Right renal cortex interstitium (tissue), 3 donors: Measurements from ENCODE around the gene KCNN1. TPM values are rescaled to one million over a fixed set of nuclear protein-coding genes. Genes with fewer than 3 reads are reported as not detected.
"Not testable (repeated sequence)": the region's sequence is repeated elsewhere in the genome, so short reads cannot be mapped to it uniquely, and the experiment has no call there.

Experiments
- DNase-seq, 3 donors: peaks; one replicate each; pipeline ENCODE4 v3.0.0-alpha.2; 2013; ENCODE audit warnings: low read depth in 3 of 3, low spot score in 2 of 3
- polyA plus RNA-seq, 3 donors: library from polyadenylated mRNA; unstranded; fragments of 120-200 nt; gene quantifications; one replicate each; pipeline ENCODE4 v1.2.1, GENCODE V29; 2013; ENCODE audit not compliant: insufficient read length in 3 of 3

Gene KCNN1
- polyA plus RNA-seq, 3 donors: 3.9 to 6.2 (median 4.2) TPM

- DNase-seq: no peak
Measured at GRCh38 chr19:17967257-17968051, 547 bp downstream of the KCNN1 start.

GRCh38 chr19:17968362-17968761, 1.5 kb downstream of the KCNN1 start:
- DNase-seq: no peak

DNA sequence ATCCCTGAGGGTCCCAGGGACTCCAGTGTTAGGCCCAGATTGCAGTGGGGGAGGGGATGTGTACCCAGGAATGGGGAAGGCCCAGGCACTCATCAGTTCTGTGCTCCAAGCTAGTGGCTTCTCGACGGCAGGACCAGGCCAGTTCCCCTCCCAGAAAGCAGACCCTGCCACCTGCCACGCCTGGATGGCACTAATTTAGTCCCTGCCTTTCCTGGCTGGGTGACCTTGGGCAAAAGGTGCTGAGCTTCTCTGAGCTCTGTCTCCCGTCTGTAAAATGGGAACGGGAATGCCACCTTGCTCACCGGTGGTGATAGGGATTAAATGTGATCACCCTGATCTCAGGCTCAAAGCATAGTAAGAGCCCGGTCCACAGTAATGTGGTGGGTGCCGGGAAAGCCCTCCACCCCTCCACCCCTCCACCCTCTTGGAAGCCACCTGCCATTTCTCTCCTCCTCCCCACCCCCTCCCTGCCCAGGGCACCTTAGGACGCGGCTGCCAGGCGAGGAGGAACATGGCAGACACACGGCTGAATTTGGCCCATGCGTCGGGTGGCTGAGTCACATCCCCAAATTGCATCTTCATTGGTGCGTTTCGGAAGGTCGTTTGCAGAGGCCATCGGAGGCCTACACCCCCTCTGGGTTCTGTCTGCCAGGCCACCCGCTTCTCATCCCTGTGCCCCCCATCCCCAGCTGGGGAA, 2.3 kb downstream of the KCNN1 start:
- DNase-seq: no peak

DNA sequence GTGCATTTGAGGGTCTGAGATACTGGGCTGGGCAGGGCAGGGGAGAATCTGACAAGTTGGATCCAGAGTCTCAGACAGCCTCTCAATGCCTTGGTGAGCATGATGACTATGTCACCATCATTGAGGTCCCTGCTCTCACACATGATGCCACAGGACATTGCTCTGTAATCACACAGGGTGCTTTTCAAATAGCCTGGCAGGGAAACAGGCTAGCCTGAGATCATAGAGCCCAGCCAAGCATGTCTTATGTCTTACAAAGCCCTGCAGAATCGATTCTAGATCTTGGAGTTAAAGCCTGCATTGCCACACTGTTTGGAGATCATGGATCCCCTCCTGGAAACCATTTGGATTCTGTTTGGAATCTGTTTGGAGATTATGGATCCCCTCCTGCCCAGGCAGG, 5.3 kb downstream of the KCNN1 start:
- no peak for DNase-seq

GRCh38 chr19:17973759-17974158, 6.9 kb downstream of the KCNN1 start:
- DNase-seq: no peak

DNA sequence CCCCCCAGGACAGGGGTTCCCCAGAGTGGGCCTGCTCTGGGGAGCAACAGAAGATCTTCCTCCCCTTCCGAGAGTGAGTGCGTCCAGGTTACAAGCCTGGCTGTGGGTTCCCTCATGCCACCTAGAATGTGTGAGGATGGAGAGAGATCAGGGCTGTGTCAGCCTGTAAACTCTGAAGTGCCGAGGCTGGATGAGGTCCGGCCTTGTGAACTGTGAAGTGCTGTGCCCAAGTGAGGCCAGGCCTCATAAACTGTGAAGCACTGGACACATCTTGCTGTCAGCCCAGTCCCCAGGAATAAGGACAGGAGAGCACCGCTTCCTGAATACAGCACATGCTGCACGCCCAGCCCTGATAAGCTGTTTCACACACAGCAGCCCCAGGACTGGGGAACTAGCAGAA, 7.6 kb downstream of the KCNN1 start:
- DNase-seq: no peak

GRCh38 chr19:17975032-17975431, 8.1 kb downstream of the KCNN1 start:
- no peak for DNase-seq

- no peak for DNase-seq
Measured at GRCh38 chr19:17977021-17977420, 10.1 kb downstream of the KCNN1 start.

DNA sequence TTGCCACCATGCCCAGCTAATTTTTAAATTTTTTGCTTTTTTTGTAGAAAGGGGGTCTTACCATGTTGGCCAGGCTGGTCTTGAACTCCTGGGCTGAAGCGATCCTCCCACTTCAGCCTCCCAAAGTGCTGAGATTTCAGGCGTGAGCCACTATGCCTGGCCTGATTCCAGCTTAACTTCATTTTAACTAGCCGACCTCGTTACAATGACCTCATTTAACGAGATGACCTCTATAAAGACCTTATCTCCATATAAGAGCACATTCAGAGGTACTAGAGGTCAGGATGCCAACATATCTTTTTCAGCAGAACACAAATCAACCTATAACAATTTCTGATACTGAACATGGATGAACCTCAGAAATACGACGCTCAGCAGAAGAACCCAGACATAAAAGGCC, 10.6 kb downstream of the KCNN1 start:
- no peak for DNase-seq

GRCh38 chr19:17981611-17982010, 14.7 kb downstream of the KCNN1 start:
- no peak for DNase-seq

DNA sequence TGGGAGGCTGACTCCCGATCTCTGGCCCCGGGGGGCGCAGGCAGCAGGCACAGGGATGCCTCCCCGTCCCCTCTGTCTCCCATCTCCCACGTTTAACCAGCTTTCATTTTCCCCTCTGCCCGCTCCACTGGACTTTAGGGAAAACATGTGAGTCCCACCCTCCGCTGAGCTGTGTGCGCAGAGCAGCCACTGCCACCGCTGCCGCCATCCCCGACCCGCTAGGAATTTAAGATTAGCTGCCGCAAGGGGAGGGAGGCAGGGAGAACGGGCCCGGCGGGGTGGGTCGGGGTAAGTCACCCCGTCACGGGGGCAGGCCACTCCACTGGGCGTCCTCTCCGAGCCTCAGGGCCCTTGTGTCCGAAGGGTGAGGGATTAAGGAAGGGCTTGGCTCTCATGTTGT, 15.5 kb downstream of the KCNN1 start:
- DNase-seq: no peak

DNA sequence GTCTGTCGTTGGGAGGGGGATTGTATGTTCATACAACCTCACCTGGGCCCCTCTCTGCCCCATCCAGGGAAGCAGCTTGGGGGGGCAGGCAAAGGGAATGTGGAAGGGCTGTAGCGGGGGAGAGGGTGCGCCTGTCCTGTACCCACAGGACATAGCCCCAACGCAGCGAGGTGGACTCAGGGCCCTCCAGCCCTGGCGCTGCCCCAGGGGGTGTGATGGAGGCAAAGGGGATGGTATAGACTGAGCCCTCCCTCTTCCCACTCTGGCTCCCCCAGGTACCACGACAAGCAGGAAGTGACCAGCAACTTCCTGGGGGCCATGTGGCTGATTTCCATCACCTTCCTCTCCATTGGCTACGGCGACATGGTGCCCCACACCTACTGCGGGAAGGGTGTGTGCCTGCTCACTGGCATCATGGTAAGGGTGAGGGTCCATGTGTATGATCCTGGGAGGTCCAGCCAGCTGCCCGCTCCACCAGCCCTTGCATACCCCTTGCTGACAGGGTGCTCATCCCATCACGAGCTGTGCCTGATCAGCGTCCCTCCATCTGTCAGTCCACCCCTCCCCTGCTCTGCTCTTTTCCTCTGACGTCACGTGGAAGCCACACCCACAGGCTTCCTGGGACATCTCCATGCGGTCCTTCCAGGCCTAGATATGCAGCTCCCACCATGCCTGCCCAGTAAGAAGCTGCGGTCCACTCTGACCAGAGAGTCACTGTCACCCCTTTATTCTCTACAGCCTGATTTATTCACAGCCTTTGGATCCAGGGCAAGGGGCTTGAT, 18.3 kb downstream of the KCNN1 start:
- no peak for DNase-seq

DNA sequence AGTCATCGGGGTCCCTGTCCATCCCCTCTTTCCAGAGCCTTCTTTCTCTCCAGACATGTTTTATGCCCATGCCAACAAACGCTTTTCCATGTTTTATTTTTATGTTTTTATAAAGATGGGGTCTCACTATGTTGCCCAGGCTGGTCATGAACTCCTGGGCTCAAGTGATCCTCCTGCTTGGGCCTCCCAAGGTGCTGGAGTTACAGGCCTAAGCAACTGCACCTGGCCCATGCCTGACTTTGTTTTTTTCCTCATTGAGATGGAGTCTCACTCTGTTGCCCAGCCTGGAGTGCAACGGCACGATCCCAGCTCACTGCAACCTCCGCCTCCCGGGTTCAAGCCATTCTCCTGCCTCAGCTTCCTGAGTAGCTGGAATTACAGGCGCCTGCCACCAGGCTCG, 19.7 kb downstream of the KCNN1 start:
- DNase-seq: not testable (repeated sequence)

GRCh38 chr19:17988161-17988560, 21.3 kb downstream of the KCNN1 start:
- no peak for DNase-seq

- DNase-seq: no peak
Measured at GRCh38 chr19:17989425-17990094, 22.7 kb downstream of the KCNN1 start.

- DNase-seq: no peak
Measured at GRCh38 chr19:17993076-17993813, 26.3 kb downstream of the KCNN1 start.

DNA sequence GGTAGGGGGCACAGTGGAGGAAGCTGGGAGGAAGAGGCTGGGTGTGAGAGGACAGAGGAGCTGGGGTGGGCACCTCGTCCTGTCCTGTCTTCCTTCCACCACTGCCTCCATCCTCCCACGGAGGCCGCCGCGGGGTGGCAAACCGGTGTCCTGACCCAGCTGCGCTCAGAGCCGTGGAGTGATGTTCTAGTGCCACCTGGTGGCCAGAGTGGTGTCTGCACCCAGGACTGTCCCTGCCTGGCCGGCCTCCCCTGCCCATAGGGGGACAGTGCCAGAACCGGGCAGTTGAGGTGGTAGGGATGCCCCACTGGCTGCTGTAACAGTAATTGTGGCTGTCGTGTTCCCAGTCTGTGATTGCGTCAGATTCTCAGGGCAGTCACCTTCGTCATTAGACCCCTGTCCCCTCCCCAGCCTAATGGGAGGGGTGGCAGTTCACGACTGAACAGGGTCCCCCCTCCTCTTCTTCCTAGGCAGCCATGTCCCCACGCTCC, 30.0 kb downstream of the KCNN1 start:
- DNase-seq: peak in 1 of 3 donors; percentile 52

GRCh38 chr19:17997969-17998826, 31.3 kb downstream of the KCNN1 start:
- no peak for DNase-seq

GRCh38 chr19:17998827-17999150, 31.9 kb downstream of the KCNN1 start:
- DNase-seq: no peak
